HCEC 1CT (cell line): ENCODE measurements around the gene FHOD1.

Experiments used
- DNase-seq: peaks from one replicate; pipeline ENCODE4 v3.0.0-alpha.2; 2017

Gene FHOD1

DNA sequence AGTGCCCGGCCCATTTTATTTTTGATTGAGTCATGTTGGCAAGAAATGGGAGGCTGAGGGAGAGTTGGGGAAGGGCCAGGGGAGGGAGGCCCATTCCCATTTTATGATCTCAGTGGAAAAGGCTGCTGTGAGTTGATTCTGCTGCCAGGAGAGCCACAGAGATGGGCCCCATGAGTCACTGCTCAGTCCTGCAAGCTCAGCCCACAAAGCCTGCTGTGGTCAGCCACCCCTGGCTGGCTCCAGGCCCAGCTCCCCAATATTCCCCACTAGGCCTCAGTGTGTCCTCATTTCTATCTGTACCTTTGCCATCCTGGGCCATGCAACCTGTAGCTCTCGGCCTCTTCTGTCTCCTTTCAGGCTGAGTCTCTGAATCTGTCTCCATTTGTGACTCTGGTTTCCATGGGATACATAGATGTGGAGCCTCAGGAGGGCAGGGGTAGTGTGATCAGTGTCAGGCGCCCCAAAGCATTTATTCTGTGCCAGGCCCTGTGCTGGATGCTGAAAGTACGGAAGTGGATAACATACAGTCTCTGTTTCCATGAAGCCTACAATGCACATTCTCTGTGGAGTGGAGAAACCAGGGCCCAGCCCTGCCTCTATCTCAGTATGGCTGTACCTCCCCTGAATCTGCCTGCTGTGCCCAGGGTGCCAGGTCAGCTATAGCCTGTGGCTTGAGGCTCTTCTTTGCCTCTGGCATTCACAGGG lies 30.2 kb upstream of the FHOD1 start:
- peak; percentile 99 for DNase-seq

DNA sequence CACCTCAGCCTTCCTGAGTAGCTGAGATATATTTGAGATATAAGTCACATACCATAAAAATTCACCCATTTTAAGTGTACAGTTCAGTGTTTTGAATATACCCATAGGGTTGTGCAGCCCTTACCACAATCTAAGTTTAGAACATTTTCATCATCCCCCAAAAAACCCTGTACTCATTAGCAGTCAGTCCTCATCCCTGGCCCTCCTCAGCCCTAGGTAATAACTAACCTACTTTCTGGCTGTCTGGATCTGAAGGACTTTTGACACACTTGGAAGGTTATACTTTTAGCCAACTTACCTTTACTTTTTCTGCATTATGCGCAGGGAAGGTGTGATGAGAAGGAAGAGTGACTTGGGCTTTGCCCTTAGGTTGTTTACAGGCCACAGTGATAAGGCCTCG lies 28.0 kb upstream of the FHOD1 start:
- DNase-seq: no peak

DNA sequence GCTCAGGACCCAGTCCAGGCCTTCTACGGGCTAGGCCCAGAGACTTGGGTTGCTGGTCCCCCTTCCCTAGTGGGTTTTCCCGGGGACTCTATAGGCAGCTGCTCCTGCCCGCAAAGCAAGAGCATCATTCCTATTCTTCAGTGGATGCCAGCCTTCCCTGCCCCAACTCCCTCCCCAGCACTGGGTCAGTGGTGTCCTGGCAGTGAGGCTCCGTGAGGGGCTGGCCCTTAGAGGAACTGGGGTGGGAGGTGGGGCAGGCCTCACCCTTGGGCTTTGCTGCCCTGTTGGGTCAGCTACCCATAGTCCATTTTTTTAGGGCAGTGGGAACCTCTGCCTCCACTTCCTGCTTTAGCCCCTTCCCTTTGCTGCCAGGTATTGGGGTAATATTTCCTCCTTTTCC lies 24.2 kb upstream of the FHOD1 start:
- no peak for DNase-seq

DNA sequence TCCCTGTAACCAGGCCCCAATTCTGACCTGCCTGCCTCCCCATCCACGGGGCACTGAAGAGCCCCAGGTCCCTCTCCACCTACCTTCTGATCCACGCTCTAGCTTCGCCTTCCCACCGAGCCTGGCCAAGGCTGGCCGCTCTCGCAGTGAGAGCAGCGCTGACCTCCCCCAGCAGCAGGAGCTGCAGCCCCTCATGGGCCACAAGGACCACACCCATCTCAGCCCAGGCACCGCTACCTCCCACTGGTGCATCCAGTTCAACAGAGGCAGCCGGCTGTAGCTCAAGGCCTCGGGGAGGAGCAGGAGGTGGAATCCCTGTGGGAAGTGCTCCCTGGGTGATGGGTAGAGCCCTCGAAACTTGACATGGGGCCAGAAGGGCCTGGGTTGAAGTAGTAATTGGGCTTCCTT lies 23.7 kb upstream of the FHOD1 start:
- DNase-seq: no peak

DNA sequence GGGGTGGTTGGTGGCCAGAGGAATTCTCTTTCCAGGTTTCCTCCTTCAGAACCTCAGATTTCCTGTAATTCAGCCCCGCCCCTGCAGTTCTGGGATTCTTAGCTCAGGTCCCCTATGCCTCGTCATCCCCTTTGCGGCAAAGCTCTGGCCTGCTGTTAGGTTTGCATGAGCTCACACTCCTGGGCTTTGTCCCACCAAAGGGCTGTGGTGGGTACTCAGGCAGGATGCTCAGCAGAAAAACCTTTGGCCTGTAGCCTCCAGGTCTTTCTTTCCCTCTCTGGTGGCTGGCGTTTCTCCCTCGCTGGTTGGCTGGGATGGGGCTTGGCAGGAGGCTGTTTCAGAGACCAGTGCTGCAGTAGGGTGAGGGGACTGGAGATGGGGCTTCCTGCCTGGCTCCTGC lies 22.5 kb upstream of the FHOD1 start:
- DNase-seq: no peak

DNA sequence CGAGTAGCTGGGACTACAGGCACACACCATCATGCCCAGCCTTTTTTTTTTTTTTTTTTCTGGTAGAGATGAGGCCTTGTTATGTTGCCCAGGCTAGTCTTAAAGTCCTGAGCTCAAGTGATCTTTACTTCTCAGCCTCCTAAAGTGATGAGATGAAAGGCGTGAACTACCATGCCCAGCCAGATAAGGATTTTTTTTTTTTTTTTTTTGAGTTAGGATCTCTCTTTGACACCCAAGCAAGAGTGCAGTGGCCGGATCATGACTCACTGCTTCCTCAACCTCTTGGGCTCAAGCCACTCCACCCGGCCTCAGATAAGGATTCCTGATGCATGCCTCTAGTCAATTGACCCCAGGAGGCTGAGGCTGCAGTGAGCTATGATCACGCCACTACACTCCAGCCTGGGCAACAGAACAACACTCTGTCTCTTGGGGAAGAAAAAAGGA lies 20.9 kb upstream of the FHOD1 start:
- peak; percentile 89 for DNase-seq

DNA sequence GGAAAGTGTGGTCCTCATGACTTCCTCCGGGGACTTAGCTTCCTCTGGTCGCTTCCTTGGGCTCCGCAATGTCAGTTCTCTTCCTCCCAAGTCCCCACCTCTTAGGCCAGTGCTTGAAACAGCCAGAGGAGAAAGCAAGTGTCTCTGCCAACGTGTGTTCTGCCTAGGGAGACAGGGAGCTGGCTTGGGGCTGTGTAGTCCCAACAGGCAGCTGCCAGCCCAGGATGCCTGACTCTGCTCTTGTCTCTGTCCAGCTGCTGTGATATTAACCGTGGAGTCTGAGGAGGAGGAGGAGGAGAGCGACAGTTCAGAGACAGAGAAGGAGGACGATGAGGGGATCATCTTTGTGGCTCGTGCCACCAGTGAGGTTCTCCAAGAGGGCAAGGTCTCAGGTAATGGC lies 18.6 kb upstream of the FHOD1 start:
- no peak for DNase-seq

DNA sequence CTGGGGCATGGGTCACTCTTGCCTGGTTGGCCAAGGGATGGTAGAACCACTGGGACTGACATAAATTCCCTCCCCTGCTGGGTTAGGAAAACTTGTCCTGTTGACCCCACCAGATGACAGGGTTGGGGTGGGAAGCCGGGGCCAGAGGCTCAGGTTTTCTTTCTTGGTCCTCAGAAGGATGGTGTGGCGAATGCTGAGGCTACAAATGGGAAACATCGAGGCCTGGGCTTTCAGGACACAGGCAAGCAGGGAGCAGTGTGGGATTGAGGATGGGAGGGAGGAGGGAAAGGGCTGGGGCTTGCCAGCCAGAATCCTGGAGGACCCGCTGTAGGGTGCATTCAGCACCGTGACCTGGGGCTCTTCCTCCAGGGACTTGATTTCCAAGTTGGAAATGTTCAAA lies 17.6 kb upstream of the FHOD1 start:
- DNase-seq: no peak

DNA sequence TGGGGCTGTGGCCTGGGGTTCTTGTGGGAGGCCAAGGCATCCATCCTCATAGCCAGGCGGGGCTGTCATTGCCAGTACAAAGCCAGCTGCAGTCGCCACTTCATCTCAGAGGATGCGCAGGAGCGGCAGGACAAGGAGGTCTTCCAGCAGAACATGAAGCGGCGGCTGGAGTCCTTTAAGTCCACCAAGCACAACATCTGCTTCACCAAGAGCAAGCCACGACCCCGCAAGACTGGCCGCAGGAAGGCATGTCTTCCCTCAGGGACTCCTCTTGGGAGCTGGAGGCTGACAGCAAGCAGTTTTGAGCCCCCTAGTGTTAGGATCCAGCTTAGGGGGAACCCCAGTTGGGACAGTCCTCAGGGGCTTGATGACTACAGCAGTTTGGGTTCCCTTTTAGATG lies 17.0 kb upstream of the FHOD1 start:
- DNase-seq: no peak

DNA sequence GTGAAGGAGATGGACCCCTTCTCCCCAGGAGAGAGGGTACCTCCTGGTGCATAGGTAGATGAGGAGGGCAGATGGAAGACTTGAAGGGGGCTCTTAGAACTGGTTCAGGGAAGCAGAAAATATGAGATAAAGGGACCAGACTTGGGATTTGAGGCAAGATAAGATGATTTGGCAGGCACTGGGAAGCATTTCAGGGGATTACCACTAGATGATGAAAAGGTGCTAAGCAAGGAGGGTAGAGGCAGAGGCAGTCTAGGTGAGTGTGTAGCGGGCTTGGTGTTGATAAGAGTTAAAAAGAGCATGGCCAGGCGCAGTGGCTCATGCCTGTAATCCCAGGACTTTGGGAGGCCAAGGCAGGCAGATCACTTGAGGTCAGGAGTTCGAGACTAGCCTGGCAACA lies 15.9 kb upstream of the FHOD1 start:
- no peak for DNase-seq

DNA sequence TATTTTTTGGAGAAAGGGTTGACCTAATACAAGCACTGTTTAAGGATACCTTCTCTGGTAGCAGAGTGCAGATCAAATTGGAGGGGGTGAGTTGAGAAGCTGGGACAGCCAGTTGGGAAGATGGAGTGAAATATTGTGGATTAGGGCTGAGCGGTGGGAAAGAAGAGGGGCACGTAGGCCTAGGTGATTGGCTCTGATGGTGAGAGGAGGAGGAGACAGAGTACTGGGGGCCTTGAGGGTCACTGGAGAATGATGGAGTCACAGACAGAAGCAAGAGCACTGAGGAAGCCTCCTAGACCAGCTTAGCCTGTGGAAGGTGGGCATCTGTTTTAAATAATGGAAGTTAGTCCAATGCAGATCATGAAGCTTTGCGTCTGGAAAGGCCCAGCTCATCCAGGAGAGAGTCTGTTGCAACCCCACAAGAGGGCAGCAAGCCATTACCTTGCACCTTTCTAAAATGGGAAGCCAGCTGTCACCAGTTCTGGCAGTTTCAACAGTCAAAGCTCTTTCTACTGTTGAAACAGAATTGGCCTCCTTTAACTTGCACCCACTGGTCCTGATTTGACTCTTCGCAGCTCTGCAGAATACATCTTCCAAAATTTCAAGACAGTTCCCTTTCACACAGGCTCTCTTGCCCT lies 13.3 kb upstream of the FHOD1 start:
- DNase-seq: peak; percentile 58

DNA sequence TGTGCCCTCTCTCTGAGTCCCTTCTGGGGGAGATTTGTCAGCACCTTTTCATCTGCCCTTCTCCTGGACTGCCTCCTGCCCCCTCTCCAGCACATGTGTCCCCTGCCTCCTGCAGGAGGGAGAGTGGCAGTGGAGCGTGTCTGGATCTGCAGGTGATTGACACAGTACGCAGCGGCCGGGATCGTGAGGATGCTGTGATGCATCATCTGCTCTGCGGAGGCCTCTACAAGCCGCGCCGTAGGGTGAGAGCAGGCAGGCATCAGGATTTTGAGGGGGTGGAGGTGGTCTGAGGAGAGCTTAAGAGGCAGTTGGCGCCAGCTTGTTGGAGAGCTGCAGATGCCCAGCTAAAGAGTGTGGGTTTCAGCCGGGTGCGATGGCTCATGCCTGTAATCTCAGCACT lies 12.4 kb upstream of the FHOD1 start:
- DNase-seq: no peak

DNA sequence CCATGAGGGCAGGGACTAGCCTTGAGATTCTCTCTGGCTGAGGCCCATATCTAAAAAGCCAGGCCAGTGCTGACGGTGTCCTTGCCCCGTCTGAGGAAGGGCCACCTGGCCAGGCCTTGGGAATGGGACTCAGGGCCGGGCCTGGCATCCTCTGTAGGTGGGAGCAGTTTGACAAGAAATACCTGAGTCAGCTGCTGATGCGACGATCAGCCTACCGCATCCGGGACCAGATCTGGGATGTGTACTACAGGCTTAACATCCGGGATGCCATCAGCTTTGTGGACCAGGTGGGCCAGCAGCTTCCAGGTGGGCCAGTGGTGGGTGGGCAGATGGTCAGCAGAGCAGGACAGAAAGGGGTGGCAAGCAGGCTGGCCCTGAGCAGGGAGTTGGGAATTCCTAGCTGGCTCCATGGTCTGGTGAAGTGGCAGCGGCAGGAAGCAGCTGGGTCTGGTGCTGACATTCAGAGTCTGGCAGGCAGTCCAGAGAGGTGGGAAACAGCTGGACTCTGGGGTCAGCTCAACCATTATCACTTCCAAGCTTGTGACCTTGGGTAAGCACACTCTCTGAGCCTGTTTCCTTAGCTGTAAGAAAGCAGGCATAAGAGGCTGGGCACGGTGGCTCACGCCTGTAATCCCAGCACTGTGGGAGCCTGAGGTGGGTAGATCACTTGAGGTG lies 11.0 kb upstream of the FHOD1 start:
- no peak for DNase-seq

DNA sequence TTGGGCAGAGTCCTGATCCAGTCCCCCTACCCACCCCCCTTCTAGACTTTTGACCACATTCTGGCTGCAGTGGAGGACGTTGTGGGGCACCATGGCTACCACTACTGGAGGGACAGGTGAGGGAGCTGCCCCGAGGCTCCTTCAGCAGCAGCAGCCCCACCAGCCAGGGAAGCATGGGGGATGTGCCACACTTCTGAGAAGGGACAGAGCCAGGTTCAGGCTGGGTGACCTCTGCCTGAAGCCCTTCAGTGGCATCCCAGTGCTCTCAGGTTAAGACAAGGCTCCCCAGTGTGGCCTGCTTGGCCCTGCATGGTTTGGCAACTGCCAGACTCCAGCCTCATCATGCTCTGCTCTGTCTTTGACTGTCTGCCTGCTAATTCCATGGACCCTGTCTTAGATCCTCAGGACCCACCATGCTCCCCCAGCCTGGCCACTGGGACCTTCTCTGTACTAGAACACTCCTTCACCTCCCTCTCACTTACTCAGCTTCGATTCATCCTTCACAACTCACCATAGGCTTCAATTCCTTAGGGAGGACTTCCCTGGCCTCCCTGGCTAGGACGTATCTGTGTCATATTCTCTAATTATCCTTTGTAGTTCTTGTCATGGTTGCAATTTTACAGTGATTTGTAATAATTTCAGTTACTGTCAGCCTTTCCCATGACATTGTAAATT lies 10.3 kb upstream of the FHOD1 start:
- DNase-seq: no peak

DNA sequence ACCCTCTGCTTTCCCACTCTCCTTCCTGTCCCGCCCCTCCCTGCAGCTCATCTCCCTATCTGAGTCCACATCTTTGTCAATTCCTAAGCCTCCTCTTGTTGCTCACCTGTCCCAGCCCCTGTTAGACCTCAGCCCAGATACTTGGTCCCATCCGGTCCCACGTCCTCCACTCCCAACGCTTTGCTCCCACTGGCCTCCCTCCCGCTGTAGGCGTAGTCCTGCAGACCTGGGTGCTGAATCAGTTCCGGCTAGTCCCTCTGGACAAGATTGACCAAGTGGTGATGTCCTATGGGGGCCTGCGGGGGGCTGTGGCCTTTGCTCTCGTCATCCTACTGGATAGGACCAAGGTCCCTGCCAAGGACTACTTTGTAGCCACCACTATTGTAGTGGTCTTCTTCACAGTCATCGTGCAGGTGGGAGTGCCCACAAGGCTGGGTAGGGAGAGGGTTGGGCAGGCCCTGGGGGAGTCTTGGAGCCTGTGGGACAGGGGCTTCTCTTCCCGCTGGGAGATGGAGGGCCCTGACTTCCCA lies 9.5 kb upstream of the FHOD1 start:
- DNase-seq: no peak

DNA sequence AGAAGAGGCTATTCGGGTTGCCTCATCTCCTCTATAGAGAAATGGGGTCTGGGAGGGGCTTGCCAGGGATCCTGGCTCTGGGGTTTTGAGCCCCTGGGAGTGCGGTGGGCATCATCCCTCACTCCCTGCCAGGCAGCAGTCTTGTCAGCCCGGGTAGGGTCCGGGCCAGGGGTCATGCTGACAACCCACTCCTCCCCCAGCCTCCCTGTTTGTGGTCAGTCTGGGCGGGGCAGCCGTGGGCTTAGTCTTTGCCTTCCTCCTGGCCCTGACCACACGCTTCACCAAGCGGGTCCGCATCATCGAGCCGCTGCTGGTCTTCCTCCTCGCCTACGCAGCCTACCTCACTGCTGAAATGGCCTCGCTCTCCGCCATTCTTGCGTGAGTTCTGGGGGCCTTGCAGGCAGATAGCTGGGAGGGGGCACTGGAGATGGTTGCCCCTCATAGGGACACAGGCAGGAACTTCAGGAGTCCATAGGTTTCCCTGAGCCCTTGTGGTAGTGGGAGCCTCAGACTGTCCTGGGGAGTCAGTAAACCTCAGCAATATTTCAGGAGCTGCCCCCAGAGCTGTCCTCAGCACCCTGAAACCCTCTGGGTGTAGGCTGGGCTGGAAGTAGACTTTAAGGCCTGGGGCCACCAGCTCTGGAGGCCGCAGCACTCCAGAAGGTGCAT lies 8.4 kb upstream of the FHOD1 start:
- DNase-seq: no peak

DNA sequence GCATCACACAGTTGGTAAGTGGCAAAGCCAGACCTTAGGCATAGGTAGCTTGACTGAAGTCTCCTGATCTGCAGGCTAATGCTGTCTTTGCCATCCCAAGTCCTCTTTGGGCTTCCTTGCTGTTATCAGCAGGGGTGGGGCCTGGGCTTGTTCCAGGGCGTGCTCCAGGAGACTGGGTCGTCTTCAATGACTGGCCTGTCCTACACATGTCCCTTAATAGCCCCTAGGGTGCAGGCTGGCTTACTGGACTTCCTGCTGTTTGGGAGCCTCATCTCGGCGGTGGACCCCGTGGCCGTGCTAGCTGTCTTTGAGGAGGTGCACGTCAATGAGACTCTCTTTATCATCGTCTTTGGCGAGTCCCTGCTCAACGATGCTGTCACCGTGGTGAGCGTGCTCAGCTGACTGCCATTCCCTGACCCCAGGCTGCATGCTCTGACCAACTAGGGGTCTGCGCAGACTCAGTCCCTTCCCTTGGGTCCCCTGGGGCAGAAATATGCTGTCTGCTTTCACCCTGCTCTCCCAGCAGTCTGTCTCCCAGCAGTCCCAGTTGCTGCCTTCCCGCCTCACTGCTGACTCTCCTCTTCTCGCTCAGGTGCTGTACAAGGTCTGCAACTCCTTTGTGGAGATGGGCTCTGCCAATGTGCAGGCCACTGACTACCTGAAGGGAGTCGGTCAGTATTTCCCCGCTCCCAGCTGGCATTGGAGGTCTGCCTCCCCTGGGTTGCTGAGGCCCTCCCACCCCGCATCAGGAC lies 7.7 kb upstream of the FHOD1 start:
- no peak for DNase-seq

DNA sequence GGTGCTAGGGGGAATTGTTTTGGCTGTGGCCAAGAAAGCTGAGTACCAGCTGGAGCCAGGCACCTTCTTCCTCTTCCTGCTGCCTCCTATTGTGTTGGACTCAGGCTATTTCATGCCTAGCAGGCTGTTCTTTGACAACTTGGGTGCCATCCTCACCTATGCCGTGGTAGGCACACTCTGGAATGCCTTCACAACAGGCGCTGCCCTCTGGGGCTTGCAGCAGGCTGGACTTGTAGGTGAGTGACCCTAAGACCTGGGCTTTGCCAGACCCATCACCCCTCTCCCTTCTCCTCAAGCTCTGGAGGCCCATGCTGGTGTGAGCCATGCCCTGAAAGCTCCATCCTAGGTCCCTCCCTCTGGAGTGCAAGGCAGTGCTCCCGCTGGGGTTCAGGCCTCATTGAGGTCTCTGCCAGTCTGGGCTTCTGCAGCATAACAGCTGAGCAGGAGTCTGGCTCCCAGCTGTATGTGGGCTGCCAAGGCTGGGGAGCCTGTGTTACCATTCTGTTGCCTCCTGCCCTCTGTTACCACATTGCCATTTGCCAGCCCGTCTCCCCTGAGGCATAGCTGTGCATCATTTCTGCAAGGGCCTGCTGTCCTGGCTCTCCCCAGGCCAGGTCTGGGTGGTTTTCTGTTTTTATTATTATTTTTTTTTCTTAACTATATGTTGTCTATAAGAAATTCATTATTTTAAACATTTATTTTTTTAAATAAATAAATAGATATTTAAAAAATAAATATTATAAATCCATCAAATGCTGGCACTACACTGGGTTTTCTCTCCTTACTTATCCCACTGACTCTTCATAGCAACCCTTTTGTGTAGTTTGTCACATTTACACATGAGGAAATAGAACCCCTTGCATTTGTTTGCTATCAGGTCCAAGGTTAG lies 5.6 kb upstream of the FHOD1 start:
- no peak for DNase-seq

DNA sequence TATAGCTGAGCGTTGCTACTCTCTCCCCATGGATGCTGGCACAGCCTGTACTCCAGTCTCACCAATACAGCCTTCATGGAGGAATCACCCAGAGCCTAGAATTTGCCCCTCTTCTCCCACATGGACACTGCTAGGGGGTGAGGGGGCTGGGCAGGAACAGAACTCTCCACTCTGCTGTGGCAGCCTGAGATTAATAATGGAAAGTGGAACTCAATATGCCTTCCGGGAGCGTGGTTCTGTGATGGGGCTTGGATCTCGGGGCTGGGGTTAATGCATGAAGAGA lies 2.7 kb upstream of the FHOD1 start:
- no peak for DNase-seq

DNA sequence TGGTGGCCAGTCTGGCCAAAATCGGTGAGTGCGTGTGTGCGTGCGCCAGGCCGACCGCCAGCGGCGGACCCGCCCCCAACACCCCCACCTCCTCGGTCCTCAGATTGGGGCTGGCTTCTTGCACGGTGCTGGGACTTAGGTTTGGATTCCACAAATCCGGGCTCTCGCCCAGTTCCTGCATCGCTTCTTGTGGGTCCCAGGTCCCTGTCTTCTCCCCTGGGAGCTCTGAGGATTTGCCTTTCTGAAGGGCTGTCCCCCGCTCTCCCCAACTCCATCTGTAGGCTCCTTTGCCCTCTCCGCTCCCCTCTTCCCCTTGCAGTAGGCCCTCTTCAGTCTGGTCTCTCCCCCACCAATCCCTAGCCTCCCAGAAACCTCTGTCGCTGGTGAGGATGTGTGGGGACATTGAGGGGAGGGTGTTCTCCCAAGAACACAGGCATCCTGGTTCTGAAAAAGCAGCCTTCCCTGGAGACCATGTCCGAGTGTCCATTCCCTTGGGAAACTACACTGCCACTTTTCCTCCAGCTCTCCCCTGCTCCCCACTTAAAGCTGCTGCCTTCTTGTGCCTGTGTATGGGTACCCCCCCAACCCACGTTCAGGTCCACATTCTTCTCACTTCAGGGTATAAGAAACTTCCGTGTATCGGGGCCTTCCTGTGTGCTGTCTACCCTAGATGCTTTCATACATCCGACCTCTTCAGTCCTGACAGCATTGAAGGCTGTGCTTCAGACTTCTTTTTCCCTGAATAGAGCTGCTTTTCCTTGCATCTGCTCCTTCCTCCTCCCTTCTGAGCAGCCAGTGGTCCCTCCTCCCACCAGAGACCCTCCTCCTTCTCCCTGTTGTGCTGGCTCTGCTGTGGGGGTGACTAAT lies 2.1 kb upstream of the FHOD1 start:
- DNase-seq: no peak
